ENCODE data around the gene DLG2. TPM values are rescaled to one million over a fixed set of nuclear protein-coding genes. Genes with fewer than 3 reads are reported as not detected.

Gene DLG2
- total RNA-seq, 2 experiments from 2014 or later = 6.9 to 8.2 TPM

- TF ChIP-seq CTCF (conservative IDR thresholded peaks at IDR 0.05; ENCODE audit: low read length) (no peak), EZH2phosphoT487 (IDR thresholded peaks at IDR 0.05; ENCODE audit: borderline replicate concordance, low read depth, low read length) (no peak)
- no peak overlapping the region for H3K27ac ChIP-seq (ENCODE audit: low read depth, low read length, poor library complexity, severe bottlenecking)
- H3K9me3 ChIP-seq (ENCODE audit: low read length) = no peaks in the 10 kb centered on the region
- BruUV-seq (replicated peaks) = no TSS peak
- intact Hi-C loops (cut with micrococcal nuclease; ENCODE audit: unreplicated experiment) = no loop called here
- CTCF ChIA-PET (ENCODE audit: unreplicated experiment) = no interaction called here
- H3K4me1 ChIP-seq (ENCODE audit: insufficient read depth, low read length, poor library complexity, severe bottlenecking) = no peaks in the 10 kb centered on the region
- no peak overlapping the region for H3K4me3 ChIP-seq (ENCODE audit: low read depth, low read length, poor library complexity, severe bottlenecking)
- H3K4me2 ChIP-seq (ENCODE audit: low read length) = no peak overlapping the region
- H2AFZ ChIP-seq (ENCODE audit: low read length) = no peak overlapping the region
- H3K79me2 ChIP-seq (ENCODE audit: insufficient read depth, low read depth, low read length) = no peaks in the 10 kb centered on the region
- no peaks in the 10 kb centered on the region for H3K36me3 ChIP-seq (ENCODE audit: insufficient read depth, low read length)
- no peak for DNase-seq (ENCODE audit: low spot score)
- no peaks in the 10 kb centered on the region for H3K9me2 ChIP-seq (ENCODE audit: insufficient read depth, low read length)
- POLR2A ChIA-PET = no interaction called here
- H4K20me1 ChIP-seq (ENCODE audit: insufficient read depth, low read length) = no peaks in the 10 kb centered on the region
These were observed 1844.8 kb downstream of the DLG2 start for GRCh38 chr11:83782329-83782728.

- Histone ChIP-seq H3K4me1 (ENCODE audit: insufficient read depth, low read length, poor library complexity, severe bottlenecking) (no peaks in the 10 kb centered on the region), H3K36me3 (ENCODE audit: insufficient read depth, low read length) (no peaks in the 10 kb centered on the region), H3K9me3 (ENCODE audit: low read length) (no peaks in the 10 kb centered on the region), H3K9me2 (ENCODE audit: insufficient read depth, low read length) (no peaks in the 10 kb centered on the region), H2AFZ (ENCODE audit: low read length) (no peak overlapping the region), H3K4me3 (ENCODE audit: low read depth, low read length, poor library complexity, severe bottlenecking) (no peak overlapping the region), H4K20me1 (ENCODE audit: insufficient read depth, low read length) (no peaks in the 10 kb centered on the region), H3K79me2 (ENCODE audit: insufficient read depth, low read depth, low read length) (no peaks in the 10 kb centered on the region), H3K27ac (ENCODE audit: low read depth, low read length, poor library complexity, severe bottlenecking) (no peak overlapping the region), H3K4me2 (ENCODE audit: low read length) (no peak overlapping the region)
- ChIA-PET CTCF (ENCODE audit: unreplicated experiment) (no interaction called here), POLR2A (interaction anchor here (1.0 kb wide), 1 partner anchor 29 kb away, joined by 3 read pairs; no protein-coding TSS in a partner anchor)
- no peak for TF ChIP-seq CTCF (conservative IDR thresholded peaks at IDR 0.05; ENCODE audit: low read length)
- DNase-seq (ENCODE audit: low spot score) = no peak
- intact Hi-C loops (cut with micrococcal nuclease; ENCODE audit: unreplicated experiment) = no loop called here
- BruUV-seq (replicated peaks) = no TSS peak
These were observed 1847.3 kb downstream of the DLG2 start for GRCh38 chr11:83779876-83780275.

- Histone ChIP-seq H3K36me3 (ENCODE audit: insufficient read depth, low read length) (no peaks in the 10 kb centered on the region), H4K20me1 (ENCODE audit: insufficient read depth, low read length) (no peaks in the 10 kb centered on the region), H3K4me3 (ENCODE audit: low read depth, low read length, poor library complexity, severe bottlenecking) (no peak overlapping the region), H3K4me1 (ENCODE audit: insufficient read depth, low read length, poor library complexity, severe bottlenecking) (no peaks in the 10 kb centered on the region), H3K79me2 (ENCODE audit: insufficient read depth, low read depth, low read length) (no peaks in the 10 kb centered on the region), H3K27ac (ENCODE audit: low read depth, low read length, poor library complexity, severe bottlenecking) (no peak overlapping the region), H3K4me2 (ENCODE audit: low read length) (no peak overlapping the region), H3K9me2 (ENCODE audit: insufficient read depth, low read length) (no peaks in the 10 kb centered on the region), H2AFZ (ENCODE audit: low read length) (no peak overlapping the region), H3K9me3 (ENCODE audit: low read length) (no peaks in the 10 kb centered on the region)
- POLR2A ChIA-PET = no interaction called here
- intact Hi-C loops (cut with micrococcal nuclease; ENCODE audit: unreplicated experiment) = no loop called here
- no TSS peak for BruUV-seq (replicated peaks)
- DNase-seq (ENCODE audit: low spot score) = no peak
- TF ChIP-seq CTCF (conservative IDR thresholded peaks at IDR 0.05; ENCODE audit: low read length) = no peak
- TF ChIP-seq EZH2phosphoT487 (IDR thresholded peaks at IDR 0.05; ENCODE audit: borderline replicate concordance, low read depth, low read length) = no peak
- CTCF ChIA-PET (ENCODE audit: unreplicated experiment) = no interaction called here
These were observed 1848.5 kb downstream of the DLG2 start for GRCh38 chr11:83778596-83778995.
